CD14-positive monocyte (primary cell): ENCODE data around the gene PCDH19. TPM values are rescaled to one million over a fixed set of nuclear protein-coding genes. Genes with fewer than 3 reads are reported as not detected.

ENCODE experiments used
- DNase-seq, 3 donors: peaks; one replicate each; pipeline ENCODE4 v3.0.0-alpha.2; 2011 to 2022
- H2AFZ ChIP-seq: 2 replicates; pipeline ENCODE4 v1.6.0; 2012; ENCODE audit warnings: mild to moderate bottlenecking, low read depth, low read length, inconsistent platforms; ENCODE audit not compliant: insufficient read depth, poor library complexity, severe bottlenecking
- H3K27ac ChIP-seq, 2 donors: 1 replicate in 1 of 2; 2 replicates in 1 of 2; pipeline ENCODE4 v1.5.1; 2012 to 2013; ENCODE audit warnings: low read length in 2 of 2, control low read depth in 1 of 2, inconsistent platforms in 1 of 2, low read depth in 1 of 2, mild to moderate bottlenecking in 1 of 2
- H3K27me3 ChIP-seq, 2 donors: one replicate each; pipeline versions ENCODE4 v1.6.0 to v1.6.1; 2011 to 2013; ENCODE audit warnings: low read length in 2 of 2; ENCODE audit not compliant: control insufficient read depth in 2 of 2, insufficient read depth in 2 of 2
- H3K36me3 ChIP-seq, 2 donors: replicated peaks in 1 of 2; 1 replicate in 1 of 2; 2 replicates in 1 of 2; pipeline versions ENCODE4 v1.5.1 to v1.6.1; 2012 to 2013; ENCODE audit warnings: low read length in 2 of 2, control low read depth in 1 of 2, inconsistent platforms in 1 of 2, mild to moderate bottlenecking in 1 of 2; ENCODE audit not compliant: insufficient read depth in 2 of 2, control insufficient read depth in 1 of 2
- H3K4me1 ChIP-seq, 2 donors: 1 replicate in 1 of 2; 2 replicates in 1 of 2; pipeline versions ENCODE4 v1.5.1 to v1.6.1; 2012 to 2013; ENCODE audit warnings: low read length in 2 of 2, control low read depth in 1 of 2, inconsistent platforms in 1 of 2, mild to moderate bottlenecking in 1 of 2, moderate library complexity in 1 of 2; ENCODE audit not compliant: insufficient read depth in 2 of 2, control insufficient read depth in 1 of 2
- H3K4me2 ChIP-seq: replicated peaks from 2 replicates; pipeline ENCODE3; 2012; ENCODE audit warnings: low read length, moderate library complexity, mild to moderate bottlenecking; ENCODE audit not compliant: poor library complexity, severe bottlenecking; ENCODE audit errors: extremely low read depth
- H3K4me3 ChIP-seq, 3 experiments: fragments of 200-600 bp in 1 of 3; sonication (generic) in 1 of 3; replicated peaks in 1 of 3; 1 replicate in 2 of 3; 2 replicates in 1 of 3; pipeline ENCODE4 v1.5.1; 2011 to 2013; ENCODE audit warnings: low read length in 3 of 3, mild to moderate bottlenecking in 3 of 3, control low read depth in 2 of 3, low read depth in 2 of 3, inconsistent platforms in 1 of 3, moderate library complexity in 1 of 3
- H3K79me2 ChIP-seq: 2 replicates; pipeline ENCODE4 v1.6.0; 2012; ENCODE audit warnings: mild to moderate bottlenecking, control low read depth, inconsistent platforms, low read length, moderate library complexity; ENCODE audit not compliant: insufficient read depth
- H3K9ac ChIP-seq: 2 replicates; pipeline ENCODE4 v1.6.0; 2017; ENCODE audit warnings: low read length, mild to moderate bottlenecking; ENCODE audit not compliant: insufficient read depth, poor library complexity, severe bottlenecking
- H3K9me3 ChIP-seq, 2 donors: replicated peaks in 1 of 2; 1 replicate in 1 of 2; 2 replicates in 1 of 2; pipeline versions ENCODE4 v1.5.1 to v1.6.1; 2012 to 2013; ENCODE audit warnings: low read length in 2 of 2, control low read depth in 1 of 2; ENCODE audit not compliant: control insufficient read depth in 1 of 2, insufficient read depth in 1 of 2
- H4K20me1 ChIP-seq: 2 replicates; pipeline ENCODE4 v1.6.0; 2012; ENCODE audit warnings: mild to moderate bottlenecking, low read length, control low read depth, moderate library complexity; ENCODE audit not compliant: insufficient read depth
- H3K27ac Mint-ChIP-seq, 7 donors: one replicate each; pipeline ENCODE4 v1.8.0; 2020; ENCODE audit warnings: mild to moderate bottlenecking in 7 of 7, mixed read lengths in 7 of 7, moderate library complexity in 6 of 7, inconsistent platforms in 2 of 7
- H3K27me3 Mint-ChIP-seq, 3 donors: one replicate each; pipeline ENCODE4 v1.8.0; 2021 to 2022; ENCODE audit warnings: low read depth in 3 of 3, mild to moderate bottlenecking in 3 of 3, mixed read lengths in 3 of 3, moderate library complexity in 3 of 3, inconsistent platforms in 1 of 3
- H3K36me3 Mint-ChIP-seq, 2 donors: one replicate each; pipeline ENCODE4 v1.8.0; 2020; ENCODE audit warnings: mixed read lengths in 2 of 2, inconsistent platforms in 1 of 2, mild to moderate bottlenecking in 1 of 2
- H3K4me1 Mint-ChIP-seq: one replicate; pipeline ENCODE4 v1.8.0; 2020; ENCODE audit warnings: mild to moderate bottlenecking, mixed read lengths
- H3K4me3 Mint-ChIP-seq, 2 donors: one replicate each; pipeline ENCODE4 v1.8.0; 2020; ENCODE audit warnings: mild to moderate bottlenecking in 2 of 2, mixed read lengths in 2 of 2, moderate library complexity in 1 of 2
- H3K9me3 Mint-ChIP-seq, 7 donors: one replicate each; pipeline ENCODE4 v1.8.0; 2020 to 2022; ENCODE audit warnings: mixed read lengths in 7 of 7, mild to moderate bottlenecking in 6 of 7, moderate library complexity in 6 of 7, inconsistent platforms in 2 of 7
- CTCF ChIP-seq: fragments of 200-600 bp; IDR thresholded peaks from one replicate; pipeline ENCODE4 v1.8.0; 2022; ENCODE audit warnings: antibody characterized with exemption, mild to moderate bottlenecking
- WGBS: methylation state at CpG from one replicate; pipeline ENCODE4 v1.1.5; 2013; ENCODE audit warnings: missing lambda C conversion rate; ENCODE audit not compliant: insufficient coverage; 5-methylcytosine and 5-hydroxymethylcytosine counted together
- intact Hi-C, 2 donors: fragments of 100-400 bp; cut with micrococcal nuclease; formaldehyde crosslinking; loops; one replicate each; pipeline versions ENCODE4 v1.15.0 to v1.15.1; 2023
- polyA plus RNA-seq, 3 donors: library from polyadenylated mRNA; depleted of rRNA in 1 of 3; unstranded in 2 of 3; stranded (reverse) in 1 of 3; fragments of 300-500 nt in 2 of 3; fragments of >200 nt in 1 of 3; fragmentation: Illumina TruSeq in 2 of 3; gene quantifications; 1 replicate in 2 of 3; 2 replicates in 1 of 3; pipeline ENCODE4 v1.2.3, GENCODE V29; 2012 to 2021

PCDH19 gene
- polyA plus RNA-seq, 3 donors, result not detected

DNA sequence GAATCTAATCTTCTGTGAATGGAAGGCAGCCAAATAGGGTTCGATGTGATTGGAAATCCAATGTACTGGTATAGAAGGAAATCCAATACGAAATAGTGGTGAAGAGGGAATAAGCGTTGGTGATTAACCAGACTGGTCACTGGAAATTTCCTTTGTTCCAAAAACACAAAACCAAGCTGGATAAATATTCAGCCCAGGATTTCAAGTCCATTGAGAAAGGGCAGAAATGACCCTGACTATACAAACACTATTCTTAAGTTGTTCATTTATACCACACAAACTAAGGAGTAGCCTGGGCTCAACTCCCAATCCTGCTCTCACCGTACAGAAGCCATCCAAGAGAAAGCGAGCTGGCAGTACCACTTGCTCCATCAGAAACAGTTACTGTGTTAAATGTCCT lies 32.2 kb downstream of the PCDH19 start:
- H2AFZ ChIP-seq, result no peak overlapping the region
- no peak for TF ChIP-seq CTCF
- Mint-ChIP-seq H3K9me3 (peaks cover 0 to 3% (median 0%) of the 10 kb centered on the region in 7 donors), H3K36me3 (no peaks in the 10 kb centered on the region), H3K4me3 (no peak overlapping the region), H3K27ac (no peak overlapping the region), H3K4me1 (no peaks in the 10 kb centered on the region), H3K27me3 (peaks cover 0 to 6% (median 2%) of the 10 kb centered on the region in 3 donors)
- no peak for DNase-seq
- no peak overlapping the region for H3K27ac ChIP-seq
- no peaks in the 10 kb centered on the region for H3K79me2 ChIP-seq
- H4K20me1 ChIP-seq, result no peaks in the 10 kb centered on the region
- no peak overlapping the region for H3K4me2 ChIP-seq
- H3K9me3 ChIP-seq, result no peaks in the 10 kb centered on the region
- H3K4me1 ChIP-seq, result no peaks in the 10 kb centered on the region
- intact Hi-C loops, result no loop called here
- H3K36me3 ChIP-seq, result no peaks in the 10 kb centered on the region
- WGBS, result no CpG with 5 or more reads among the region's 5 CpGs
- no peak overlapping the region for H3K4me3 ChIP-seq
- no peak overlapping the region for H3K9ac ChIP-seq
- peaks cover 0 to 2% of the 10 kb centered on the region in 2 donors for H3K27me3 ChIP-seq

DNA sequence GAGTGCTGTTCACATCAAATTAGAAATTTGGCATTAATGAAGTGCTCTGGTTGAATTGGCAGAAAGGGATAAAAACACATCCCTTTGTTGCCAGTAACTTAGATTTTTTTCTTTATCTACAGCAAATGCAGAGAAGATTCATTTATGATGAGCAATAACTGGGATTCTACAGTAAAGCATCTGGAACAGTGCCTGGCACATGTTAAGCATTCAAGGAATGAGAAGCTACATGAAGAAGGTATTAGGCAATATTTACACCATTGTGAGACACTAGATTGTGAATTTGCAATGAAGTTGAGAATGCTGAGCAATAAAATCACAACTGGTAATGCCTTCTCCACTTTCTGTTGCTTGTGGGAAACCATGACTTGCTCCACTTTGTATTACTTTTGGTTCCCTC lies 33.5 kb downstream of the PCDH19 start:
- no peak overlapping the region for H3K9ac ChIP-seq
- no peaks in the 10 kb centered on the region for H3K36me3 ChIP-seq
- H3K4me2 ChIP-seq, result no peak overlapping the region
- no peaks in the 10 kb centered on the region for H3K9me3 ChIP-seq
- H3K4me3 ChIP-seq, result no peak overlapping the region
- Mint-ChIP-seq H3K4me3 (no peak overlapping the region), H3K27ac (no peak overlapping the region), H3K27me3 (peaks cover 0 to 4% (median 2%) of the 10 kb centered on the region in 3 donors), H3K36me3 (no peaks in the 10 kb centered on the region), H3K9me3 (peaks cover 0 to 3% (median 0%) of the 10 kb centered on the region in 7 donors), H3K4me1 (no peaks in the 10 kb centered on the region)
- H2AFZ ChIP-seq, result no peak overlapping the region
- H3K79me2 ChIP-seq, result no peaks in the 10 kb centered on the region
- no peak overlapping the region for H3K27ac ChIP-seq
- TF ChIP-seq CTCF, result no peak
- no peaks in the 10 kb centered on the region for H3K27me3 ChIP-seq
- no peaks in the 10 kb centered on the region for H3K4me1 ChIP-seq
- no peaks in the 10 kb centered on the region for H4K20me1 ChIP-seq
- no peak for DNase-seq
- intact Hi-C loops, result no loop called here
